Stomach (tissue), 9 donors: Measurements from ENCODE around the gene ITPA. TPM values are rescaled to one million over a fixed set of nuclear protein-coding genes. Genes with fewer than 3 reads are reported as not detected.

ENCODE experiments used
- DNase-seq, 2 donors: peaks; one replicate each; pipeline versions ENCODE4 v3.0.0 to v3.0.0-alpha.2; 2013 to 2019
- H3K27ac ChIP-seq, 5 donors: fragments of 200-600 bp in 4 of 5; sonication (generic) in 4 of 5; one replicate each; pipeline ENCODE4 v1.5.1; 2013 to 2019; ENCODE audit warnings: mild to moderate bottlenecking in 1 of 5, moderate library complexity in 1 of 5
- H3K27me3 ChIP-seq, 3 donors: fragments of 200-600 bp; sonication (generic); one replicate each; pipeline ENCODE4 v1.5.1; 2017 to 2019; ENCODE audit warnings: mixed run types in 1 of 3
- H3K36me3 ChIP-seq, 4 donors: fragments of 200-600 bp; sonication (generic); 1 replicate in 3 of 4; 2 replicates in 1 of 4; pipeline ENCODE4 v1.5.1; 2016 to 2019
- H3K4me1 ChIP-seq, 4 donors: fragments of 200-600 bp; sonication (generic); one replicate each; pipeline ENCODE4 v1.5.1; 2016 to 2019
- H3K4me3 ChIP-seq, 4 donors: fragments of 200-600 bp; sonication (generic) in 3 of 4; one replicate each; pipeline ENCODE4 v1.5.1; 2016 to 2019; ENCODE audit warnings: mild to moderate bottlenecking in 1 of 4
- H3K9me3 ChIP-seq, 4 donors: fragments of 200-600 bp; sonication (generic); one replicate each; pipeline ENCODE4 v1.5.1; 2016 to 2019
- CTCF ChIP-seq, 7 experiments: fragments of 450-650 bp in 4 of 7; fragments of 200-600 bp in 3 of 7; sonication (generic) in 3 of 7; IDR thresholded peaks; one replicate each; pipeline ENCODE4 v1.5.1; 2016 to 2019; ENCODE audit warnings: antibody characterized with exemption in 7 of 7, control low read depth in 2 of 7, mild to moderate bottlenecking in 1 of 7
- EP300 ChIP-seq: sonication (generic); formaldehyde crosslinking; IDR thresholded peaks from one replicate; pipeline ENCODE4 v1.6.1; 2017; ENCODE audit warnings: antibody characterized with exemption
- POLR2A ChIP-seq, 4 donors: fragments of 450-650 bp; IDR thresholded peaks; one replicate each; pipeline ENCODE4 v1.6.1; 2016; ENCODE audit warnings: antibody characterized with exemption in 4 of 4, control low read depth in 2 of 4, mild to moderate bottlenecking in 1 of 4, moderate library complexity in 1 of 4
- POLR2AphosphoS5 ChIP-seq, 3 donors: sonication (generic); formaldehyde crosslinking; IDR thresholded peaks; one replicate each; pipeline ENCODE4 v1.6.1; 2016; ENCODE audit warnings: antibody characterized with exemption in 3 of 3
- WGBS, 5 donors: extraction: QIAGEN DNeasy Blood & Tissue Kit in 3 of 5; methylation state at CpG; one replicate each; pipeline versions ENCODE4 v1.1.5 to v1.1.7; 2013 to 2018; 5-methylcytosine and 5-hydroxymethylcytosine counted together
- intact Hi-C: fragments of 100-400 bp; cut with DNase I; formaldehyde crosslinking; loops from one replicate; pipeline ENCODE4 v1.15.1; 2023; ENCODE audit warnings: low total_unique reads
- polyA plus RNA-seq, 3 donors: library from polyadenylated mRNA; stranded (reverse); fragments of 200-250 nt; gene quantifications; one replicate each; pipeline ENCODE4 v1.2.3, GENCODE V29; 2013
- total RNA-seq, 5 donors: library from RNA; depleted of rRNA; stranded (reverse); fragments of >200 nt; gene quantifications; one replicate each; pipeline versions ENCODE4 v1.1.0 to v1.2.3, GENCODE V29; 2014 to 2016
- donor health status: healthy with polysubstance abuse.
- donor health status: Bipolar disorder and iron deficiency.
- donor health status: healthy.

Gene ITPA
- total and polyA plus RNA-seq, 8 donors: 11.1 to 105 (median 48.7) TPM

DNA sequence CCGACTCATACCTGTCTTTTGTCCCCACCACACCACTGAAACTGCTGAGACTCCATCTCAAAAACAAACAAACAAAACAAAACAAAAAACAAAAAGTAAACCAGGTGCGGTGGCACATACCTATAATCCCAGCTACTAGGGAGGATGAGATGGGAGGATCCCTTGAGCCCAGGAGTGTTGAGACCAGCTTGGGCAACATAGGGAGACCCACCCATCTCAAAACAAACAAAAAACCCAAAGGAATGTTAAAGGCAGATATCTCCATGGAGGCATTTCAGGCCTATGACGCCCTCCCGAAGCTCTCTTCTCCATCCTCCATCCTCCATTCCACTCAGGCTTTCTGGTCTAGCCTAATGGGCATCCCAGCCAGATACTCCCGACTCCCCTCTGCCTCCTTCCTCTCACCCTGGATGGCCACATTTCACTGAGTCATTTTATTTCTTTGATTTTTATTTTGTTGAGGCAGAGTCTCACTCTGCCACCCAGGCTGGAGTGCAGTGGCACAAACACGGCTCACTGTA is 32.9 kb downstream of the ITPA start:
- Histone ChIP-seq H3K36me3 (no peaks in the 10 kb centered on the region), H3K27me3 (peaks cover 0 to 66% (median 29%) of the 10 kb centered on the region in 3 donors), H3K9me3 (no peaks in the 10 kb centered on the region), H3K27ac (no peak overlapping the region), H3K4me1 (peaks cover 13 to 36% (median 28%) of the 10 kb centered on the region in 4 donors), H3K4me3 (no peak overlapping the region)
- no peak for DNase-seq
- no peak for TF ChIP-seq POLR2AphosphoS5 (IDR thresholded peaks at IDR 0.05)
- TF ChIP-seq EP300: no peak
- TF ChIP-seq POLR2A (IDR thresholded peaks at IDR 0.05): no peak
- TF ChIP-seq CTCF (IDR thresholded peaks at IDR 0.05): no peak
- 52 to 62% (median 57%) methylated on average over 6 of the region's 6 CpGs for WGBS, 5 donors
- intact Hi-C loops: no loop called here

- H3K4me1 ChIP-seq: peaks cover 9 to 31% (median 25%) of the 10 kb centered on the region in 4 donors
- 64 to 79% (median 75%) methylated on average over 11 of the region's 11 CpGs for WGBS, 5 donors
- H3K9me3 ChIP-seq: no peaks in the 10 kb centered on the region
- intact Hi-C loops: no loop called here
- no peak for DNase-seq
- TF ChIP-seq CTCF (IDR thresholded peaks at IDR 0.05) (no peak), EP300 (no peak), POLR2A (IDR thresholded peaks at IDR 0.05) (no peak), POLR2AphosphoS5 (IDR thresholded peaks at IDR 0.05) (no peak)
- H3K4me3 ChIP-seq: no peak overlapping the region
- H3K27me3 ChIP-seq: peaks cover 0 to 65% (median 22%) of the 10 kb centered on the region in 3 donors
- no peak overlapping the region for H3K27ac ChIP-seq
- H3K36me3 ChIP-seq: no peaks in the 10 kb centered on the region
Measured at GRCh38 chr20:3243718-3244358, 34.5 kb downstream of the ITPA start.

DNA sequence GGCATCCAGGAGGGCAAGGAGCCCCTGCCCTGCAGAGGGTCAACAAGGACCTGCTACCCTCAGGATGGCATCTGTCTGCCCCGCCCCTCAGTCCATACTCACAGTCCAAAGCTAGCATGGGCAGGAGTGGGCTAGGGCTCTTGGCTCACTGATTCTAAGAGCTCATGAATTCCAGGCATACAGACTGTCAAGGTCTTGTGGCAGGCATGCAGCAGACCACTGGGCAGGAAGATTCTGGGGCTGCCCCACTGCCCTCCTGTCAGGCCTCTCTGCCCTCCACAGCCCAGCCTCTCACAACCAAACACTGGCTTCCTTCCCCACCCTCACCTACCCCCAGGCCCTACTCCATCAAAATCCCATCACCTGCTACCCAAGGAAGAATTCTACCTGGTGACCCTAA is 35.3 kb downstream of the ITPA start:
- no peak for DNase-seq
- no peak overlapping the region for H3K27ac ChIP-seq
- TF ChIP-seq POLR2A (IDR thresholded peaks at IDR 0.05) (no peak), POLR2AphosphoS5 (IDR thresholded peaks at IDR 0.05) (no peak), EP300 (no peak), CTCF (IDR thresholded peaks at IDR 0.05) (no peak)
- no peaks in the 10 kb centered on the region for H3K9me3 ChIP-seq
- peaks cover 0 to 62% (median 18%) of the 10 kb centered on the region in 3 donors for H3K27me3 ChIP-seq
- H3K36me3 ChIP-seq: peaks cover 0 to under 1% (median 0%) of the 10 kb centered on the region in 4 donors
- H3K4me1 ChIP-seq: peaks cover 14 to 31% (median 23%) of the 10 kb centered on the region in 4 donors
- intact Hi-C loops: no loop called here
- H3K4me3 ChIP-seq: no peak overlapping the region
- WGBS, 5 donors: 43 to 85% (median 78%) methylated on average over 1 of the region's 1 CpG; no CpG with 5 or more reads in 1 of the 5 donors

GRCh38 chr20:3245156-3245555 is 35.9 kb downstream of the ITPA start:
- WGBS, 5 donors: 25 to 56% (median 49%) methylated on average over 2 of the region's 2 CpGs
- no peak overlapping the region for H3K4me3 ChIP-seq
- intact Hi-C loops: no loop called here
- H3K27ac ChIP-seq: no peak overlapping the region
- TF ChIP-seq POLR2AphosphoS5 (IDR thresholded peaks at IDR 0.05) (no peak), EP300 (no peak), CTCF (IDR thresholded peaks at IDR 0.05) (no peak), POLR2A (IDR thresholded peaks at IDR 0.05) (no peak)
- peaks cover 12 to 27% (median 19%) of the 10 kb centered on the region in 4 donors for H3K4me1 ChIP-seq
- peaks cover 0 to 62% (median 12%) of the 10 kb centered on the region in 3 donors for H3K27me3 ChIP-seq
- H3K9me3 ChIP-seq: no peaks in the 10 kb centered on the region
- peaks cover 0 to 6% (median 2%) of the 10 kb centered on the region in 4 donors for H3K36me3 ChIP-seq
- DNase-seq: no peak
